NCI-H82 treated with DMSO at 0.1 percent for 48 hours (cell line): ENCODE results near the gene SH2D3C.

Experiments used
- DNase-seq: peaks from one replicate; lab custom pipeline; 2025; ENCODE audit not compliant: unreplicated experiment; lab: John Stamatoyannopoulos, UW

SH2D3C gene

DNA sequence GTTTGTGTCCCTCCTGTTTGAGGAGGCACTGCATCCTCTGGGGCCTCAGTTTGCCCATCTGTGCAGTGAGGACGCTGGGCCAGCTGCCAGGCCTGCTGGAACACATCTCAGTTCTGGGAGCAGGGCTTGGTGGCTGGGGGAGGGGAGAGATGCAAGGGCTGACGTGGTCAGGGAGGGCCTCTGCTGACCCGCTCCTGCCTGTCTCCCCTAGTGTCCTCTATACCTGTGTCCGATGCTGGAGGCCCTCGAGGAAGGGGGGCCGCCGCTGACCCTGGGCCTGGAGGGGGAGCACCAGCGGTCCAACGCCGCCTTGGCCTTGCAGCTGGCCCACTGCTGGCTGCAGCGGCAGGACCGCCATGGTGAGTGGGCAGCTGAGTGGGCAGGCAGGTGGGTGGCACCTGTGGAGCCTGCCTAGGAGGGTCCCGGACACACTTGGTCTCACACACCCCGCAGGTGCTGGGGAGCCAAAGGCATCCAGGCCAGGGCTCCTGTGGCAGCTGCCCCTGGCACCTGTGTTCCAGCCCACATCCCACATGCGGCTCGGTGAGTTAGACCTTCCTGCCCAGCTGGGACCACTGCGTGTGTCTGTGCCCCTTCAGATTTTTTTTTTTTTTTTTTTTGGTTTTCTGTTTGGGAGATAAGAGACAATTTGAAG lies 30.0 kb upstream of the SH2D3C start:
- DNase-seq: no peak

DNA sequence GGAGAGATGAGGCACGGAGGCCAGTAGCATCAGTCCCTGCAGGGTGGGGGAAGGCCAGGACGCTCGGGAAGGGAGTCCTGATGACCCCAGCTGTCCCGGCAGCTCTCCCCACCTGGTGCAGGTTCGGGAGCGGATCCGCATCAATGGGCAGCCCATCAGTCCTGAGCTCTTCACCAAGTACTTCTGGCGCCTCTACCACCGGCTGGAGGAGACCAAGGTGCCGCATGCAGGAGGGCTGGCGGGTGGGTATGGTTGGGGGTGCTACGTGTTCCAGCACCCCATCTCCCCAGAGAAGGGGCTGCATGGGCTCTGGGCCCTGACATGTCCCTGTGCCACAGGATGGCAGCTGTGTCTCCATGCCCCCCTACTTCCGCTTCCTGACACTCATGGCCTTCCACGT lies 28.4 kb upstream of the SH2D3C start:
- no peak for DNase-seq

DNA sequence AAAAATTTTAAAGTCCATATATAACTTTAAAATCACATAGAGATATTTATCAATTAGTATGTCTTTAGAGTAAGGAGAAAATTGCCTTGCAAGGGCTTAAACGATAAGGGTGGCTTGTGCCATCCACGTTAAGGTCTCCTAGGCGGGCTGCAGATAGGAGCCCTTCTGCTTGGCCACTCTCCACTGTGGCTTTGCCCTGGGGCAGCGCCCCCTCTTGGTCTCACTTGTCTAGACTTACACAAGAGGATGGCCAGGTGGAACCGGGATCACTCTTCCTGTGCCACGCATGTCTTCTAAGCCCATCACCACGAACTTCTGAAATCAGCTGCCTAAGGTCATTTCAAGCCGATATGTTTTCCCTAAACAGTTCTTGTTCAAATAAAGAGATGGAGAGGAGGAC lies 27.2 kb upstream of the SH2D3C start:
- no peak for DNase-seq

DNA sequence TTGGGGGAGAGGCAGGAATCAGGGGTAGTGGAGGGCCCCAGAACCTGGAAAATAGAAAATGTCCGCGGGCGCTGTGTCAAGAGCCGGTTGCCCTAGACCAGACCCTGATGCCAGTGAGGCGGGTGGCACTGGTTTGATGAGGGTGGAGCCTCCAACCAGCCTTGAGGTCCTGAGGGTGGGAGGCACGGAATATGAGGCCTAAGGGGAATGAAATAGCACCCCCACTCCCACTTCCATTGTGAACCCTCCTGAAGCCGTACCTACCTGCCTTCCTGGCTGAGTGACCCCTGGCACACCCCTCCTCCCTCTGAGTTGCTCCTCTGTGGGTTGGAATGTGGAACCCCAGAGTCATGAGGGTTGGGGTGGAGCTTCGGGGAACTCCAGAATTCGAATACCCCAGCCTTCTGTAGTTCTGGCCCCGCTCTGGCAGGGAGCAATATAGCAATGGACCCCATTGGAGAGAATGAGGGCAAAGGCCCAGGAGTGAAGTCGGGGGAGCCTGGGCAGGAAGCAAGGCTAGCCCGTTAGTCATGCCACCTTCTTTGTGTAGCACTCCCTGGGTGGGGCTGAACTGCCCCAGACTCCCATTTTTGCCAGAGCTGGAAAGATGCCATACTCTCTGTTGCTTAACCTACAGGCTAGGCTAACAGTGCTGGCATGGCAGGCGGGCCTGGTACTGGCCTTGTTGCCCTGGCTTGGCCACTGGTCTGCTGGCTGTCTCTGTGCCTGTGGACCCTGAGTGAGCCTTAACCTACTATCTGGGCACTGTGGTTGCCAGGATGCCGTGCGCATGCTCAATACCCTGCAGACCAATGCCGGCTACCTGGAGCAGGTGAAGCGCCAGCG lies 25.3 kb upstream of the SH2D3C start:
- DNase-seq: no peak

DNA sequence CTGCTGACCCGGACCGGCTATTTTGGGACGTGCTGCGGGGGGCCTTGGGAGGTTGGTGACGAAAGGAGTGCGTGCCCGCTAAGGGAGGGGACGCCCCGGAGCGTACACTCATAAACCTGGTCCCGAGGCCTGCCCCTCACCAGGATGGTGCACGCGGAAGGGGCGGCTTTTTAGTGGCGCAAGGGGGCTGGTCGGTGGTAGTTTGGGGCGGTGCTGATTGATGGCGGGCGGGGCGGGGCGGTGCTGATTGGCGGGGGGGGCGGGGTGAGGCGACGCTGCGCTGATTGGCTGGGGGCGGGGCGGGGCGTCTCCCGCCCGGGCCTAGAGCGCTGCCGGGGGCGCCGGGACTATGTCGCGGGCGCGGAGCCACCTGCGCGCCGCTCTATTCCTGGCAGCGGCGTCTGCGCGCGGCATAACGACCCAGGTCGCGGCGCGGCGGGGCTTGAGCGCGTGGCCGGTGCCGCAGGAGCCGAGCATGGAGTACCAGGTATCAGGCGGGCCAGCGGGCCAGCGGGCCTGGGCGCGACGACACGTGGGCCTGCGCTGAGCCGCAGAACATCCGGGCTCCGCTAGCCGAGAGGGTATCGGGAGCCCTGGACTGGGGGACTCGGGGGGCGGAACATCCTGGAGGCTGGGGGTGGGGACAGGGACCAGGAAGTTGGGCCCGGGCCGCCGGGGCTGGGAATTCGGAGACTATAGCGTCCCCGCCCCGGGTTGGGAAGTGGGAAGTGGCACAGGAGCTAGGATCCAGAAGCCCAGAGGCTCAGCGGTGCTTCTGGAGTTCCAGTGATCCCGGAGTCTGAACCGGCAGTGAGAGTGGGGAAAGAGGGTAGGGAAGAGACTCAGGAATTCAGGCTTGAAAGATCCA lies 24.3 kb upstream of the SH2D3C start, which contains the start of gene FPGS:
FPGS (plus strand) TSS at position 307 of the 868 bp plus-strand sequence; CDS start at position 350, 43 bp downstream.
- peak; percentile 51 for DNase-seq

DNA sequence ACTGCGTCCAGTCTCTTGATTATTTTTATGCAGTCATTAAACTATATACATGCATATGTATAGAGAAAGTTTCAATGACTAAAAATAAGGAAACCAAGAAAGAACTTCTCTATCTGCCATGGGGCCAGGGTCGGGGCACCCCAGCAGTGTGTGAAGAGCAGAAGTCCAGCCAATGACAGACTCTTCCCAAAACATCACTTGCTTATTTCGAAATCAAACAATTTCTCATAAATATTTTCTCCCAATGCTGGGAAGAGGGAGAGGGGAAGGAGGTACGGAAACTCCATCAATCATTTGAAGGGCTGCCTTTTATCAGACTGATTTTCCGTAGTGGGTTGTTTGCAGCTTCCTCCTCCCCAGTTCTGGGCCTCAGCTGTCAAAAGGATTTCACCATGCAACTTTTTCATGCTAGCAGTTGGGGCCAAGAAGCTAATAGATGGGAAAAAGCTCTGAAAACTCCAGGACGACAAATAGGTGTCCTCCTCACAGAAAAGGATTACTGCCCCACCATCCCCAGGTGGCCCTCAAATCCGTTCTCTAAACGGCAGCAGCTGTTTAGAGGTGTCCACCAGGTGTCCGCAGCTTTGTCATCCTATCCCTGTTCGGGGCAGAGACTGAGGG lies 23.6 kb upstream of the SH2D3C start:
- peak; percentile 43 for DNase-seq

DNA sequence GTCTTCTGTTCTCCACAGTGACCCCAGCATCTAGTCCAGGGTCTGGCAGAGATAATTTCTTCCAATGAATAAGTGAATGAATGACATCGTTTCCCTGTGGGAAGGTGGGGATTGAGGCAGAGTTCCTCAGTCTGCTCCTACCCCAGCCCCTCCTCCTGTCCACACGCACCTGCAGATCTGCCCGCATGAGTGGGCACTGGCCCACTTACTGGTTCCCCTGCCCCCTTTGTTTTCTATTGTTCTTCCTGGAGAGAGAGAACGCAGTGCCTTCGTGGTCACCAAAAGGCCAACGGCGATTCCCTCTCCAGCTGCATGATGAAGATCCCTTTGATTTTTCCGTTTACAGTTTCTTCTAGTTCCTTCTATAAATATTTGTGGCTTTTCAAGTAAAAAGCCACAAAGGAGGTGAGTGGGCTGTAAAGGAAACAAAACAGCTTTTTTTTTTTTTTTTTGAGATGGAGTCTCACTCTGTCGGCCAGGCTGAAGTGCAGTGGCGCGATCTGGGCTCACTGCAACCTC lies 18.4 kb upstream of the SH2D3C start:
- no peak for DNase-seq

DNA sequence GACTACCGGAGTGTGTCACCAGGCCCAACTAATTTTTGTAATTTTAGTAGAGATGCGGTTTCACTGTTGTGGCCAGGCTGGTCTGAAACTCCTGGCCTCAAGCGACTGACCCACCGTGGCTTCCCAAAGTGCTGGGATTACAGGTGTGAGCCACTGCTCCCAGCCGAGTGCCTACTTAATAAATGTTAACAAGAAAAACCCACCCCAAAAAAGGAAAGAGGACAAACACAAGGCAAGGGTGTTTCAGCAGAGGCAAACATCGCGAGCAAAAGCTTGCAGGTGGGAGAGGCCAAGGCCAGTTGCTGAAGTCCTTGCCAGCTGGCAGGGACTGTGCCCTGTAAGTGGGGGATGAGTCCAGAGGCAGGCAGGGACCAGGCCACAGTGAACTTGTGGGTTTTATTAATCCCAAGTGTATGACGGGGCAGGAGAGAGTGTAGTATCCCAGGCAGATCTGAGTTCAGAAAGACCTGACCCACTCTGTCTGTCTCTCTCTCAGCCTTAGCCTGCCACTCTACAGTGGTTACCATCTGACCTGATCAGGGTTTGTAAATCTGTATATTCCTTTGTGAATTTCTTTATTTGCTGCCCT lies 17.9 kb upstream of the SH2D3C start:
- no peak for DNase-seq

DNA sequence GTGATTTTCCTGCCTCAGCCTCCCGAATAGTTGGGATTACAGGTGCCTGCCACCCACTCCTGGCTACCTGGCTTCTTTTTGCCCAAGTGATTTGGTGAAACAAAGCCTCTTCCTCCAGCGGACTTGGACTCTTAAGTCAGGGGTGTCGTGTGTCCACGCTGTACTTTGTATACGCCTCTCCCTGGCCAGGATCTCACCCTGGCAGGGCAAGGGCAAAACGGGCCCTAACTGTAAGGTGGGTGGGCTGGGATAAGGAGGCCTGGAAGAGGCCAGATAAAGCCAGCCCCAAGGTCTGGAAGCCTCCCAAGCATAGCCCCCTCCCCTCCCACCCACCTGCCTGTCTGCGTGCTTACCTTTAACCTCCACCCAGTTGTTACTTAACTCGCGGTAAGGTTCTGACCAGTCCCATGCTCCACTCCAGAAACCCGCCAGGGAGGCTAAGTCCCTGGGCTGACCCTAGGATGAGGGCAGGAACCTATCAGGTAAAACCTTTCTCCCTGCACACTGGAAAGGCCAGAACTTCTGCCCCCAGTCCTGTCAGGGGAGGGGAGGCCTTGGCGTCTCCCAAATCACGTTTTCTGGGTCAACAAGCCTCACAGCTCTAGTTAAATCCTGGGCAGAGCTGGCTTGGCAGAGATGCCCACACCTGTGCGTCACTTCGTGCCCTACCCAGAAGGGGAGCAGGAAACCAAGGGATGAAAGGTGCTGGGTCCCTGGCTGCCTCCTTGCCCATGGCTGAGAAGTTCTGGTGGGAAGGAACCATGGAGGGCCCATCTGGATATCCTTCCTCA lies 15.7 kb upstream of the SH2D3C start:
- DNase-seq: no peak

DNA sequence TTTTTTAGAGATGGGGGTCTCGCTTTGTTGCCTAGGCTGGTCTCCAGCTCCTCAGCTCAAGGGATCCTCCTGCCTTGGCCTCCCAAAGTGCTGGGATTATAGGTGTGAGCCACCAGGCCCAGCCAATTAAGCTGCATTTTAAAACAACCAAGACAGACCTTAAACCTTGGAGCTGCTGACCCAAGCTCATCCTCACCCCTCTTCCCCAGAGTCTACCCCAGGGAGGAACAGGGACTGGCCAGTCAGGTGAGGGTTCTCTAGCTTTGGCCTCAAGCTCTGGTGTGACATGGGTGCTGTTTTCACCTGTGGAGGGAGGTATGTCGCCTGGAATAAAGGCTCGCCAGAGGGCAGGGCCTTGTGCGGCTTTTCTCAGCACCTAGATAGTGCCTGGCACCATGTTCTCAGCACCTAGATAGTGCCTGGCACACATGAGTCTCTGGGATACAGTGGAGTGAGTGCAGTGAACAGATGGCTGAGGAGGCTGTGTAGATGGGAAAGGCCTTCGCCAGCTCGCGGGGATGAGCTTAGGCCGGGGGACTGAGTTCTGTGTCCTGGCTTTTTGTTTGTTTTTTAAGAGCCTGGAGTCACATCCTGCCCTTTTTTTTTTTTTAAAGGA lies 14.7 kb upstream of the SH2D3C start:
- peak; percentile 37 for DNase-seq

DNA sequence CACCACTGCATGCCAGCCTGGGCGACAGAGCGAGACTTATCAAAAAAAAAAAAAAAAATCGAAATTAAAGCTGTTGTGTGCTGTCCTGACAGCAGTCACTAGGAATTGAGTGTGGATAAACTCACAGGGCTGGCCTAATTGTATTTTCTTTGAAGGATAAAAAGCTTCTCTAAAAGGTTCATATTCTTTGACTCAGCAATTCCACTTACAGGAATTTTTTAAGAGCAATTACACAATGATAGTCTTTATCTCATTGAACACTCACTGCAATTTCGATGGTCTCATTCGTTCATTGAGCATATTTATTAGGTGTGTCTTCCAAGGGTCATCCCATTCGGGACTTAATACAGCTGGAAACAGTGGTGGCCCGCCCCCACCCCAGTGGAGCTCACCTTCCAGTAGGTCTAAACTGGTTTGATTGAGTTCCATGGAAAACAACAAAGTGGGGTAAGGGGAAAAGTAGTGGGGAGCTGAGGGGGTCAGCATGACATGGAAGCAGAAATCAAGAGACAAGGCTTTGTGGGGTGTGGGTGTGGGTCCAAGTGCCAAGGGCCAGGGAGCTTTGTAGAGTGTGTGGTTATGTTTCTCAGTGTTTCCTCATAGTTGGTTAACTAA lies 14.1 kb upstream of the SH2D3C start:
- no peak for DNase-seq

DNA sequence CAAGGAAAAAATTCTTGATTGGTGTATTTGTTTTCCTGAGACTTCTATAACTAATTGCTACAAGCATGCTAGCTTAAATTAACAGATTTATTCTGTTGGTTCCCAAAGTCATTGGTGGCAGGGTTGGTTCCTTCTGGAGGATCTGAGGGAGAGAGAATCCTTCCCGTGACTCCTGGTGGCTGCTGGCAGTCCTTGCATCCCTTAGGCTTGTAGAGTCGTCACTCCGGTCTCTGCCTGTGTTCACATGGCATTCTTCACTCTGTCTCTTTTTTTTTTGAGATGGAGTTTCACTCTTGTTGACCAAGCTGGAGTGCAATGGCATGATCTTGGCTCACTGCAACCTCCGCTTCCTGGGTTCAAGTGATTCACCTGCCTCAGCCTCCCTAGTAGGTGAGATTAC lies 12.6 kb upstream of the SH2D3C start:
- no peak for DNase-seq

DNA sequence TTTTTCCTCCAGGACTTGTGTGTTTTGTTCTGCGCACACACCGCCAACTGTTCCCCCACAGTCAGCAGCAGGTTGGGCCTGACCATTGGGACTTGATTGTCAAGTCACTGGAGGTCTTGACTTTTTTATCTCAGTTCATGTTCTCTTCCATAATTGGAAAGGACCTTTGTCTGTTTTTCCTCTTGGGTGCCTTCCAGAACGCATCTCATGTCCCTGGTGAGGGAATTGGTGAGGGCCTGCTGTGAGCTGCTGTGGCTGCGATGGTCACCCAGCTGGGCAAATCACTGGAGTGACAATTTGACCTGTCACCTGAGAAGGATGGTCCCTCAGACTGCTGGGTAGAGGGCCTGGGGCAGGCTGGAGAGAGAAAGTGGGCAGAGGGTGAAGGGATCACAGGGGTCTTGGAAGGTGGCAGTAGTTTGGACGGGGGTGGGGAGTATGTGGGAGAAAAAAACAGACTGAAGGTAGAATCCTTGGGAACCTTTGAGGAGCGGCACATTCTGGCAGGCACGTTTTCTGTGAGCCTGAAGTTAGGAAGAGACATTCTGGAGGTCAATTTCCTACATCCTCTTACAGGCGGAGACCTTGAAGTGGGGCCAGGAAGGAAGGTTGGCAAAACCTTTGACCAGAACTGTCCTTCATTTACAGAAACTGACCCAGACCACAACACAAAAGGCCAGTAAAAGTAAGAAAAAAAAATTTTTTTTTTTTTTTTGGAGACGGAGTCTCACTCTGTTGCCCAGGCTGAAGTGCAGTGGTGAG lies 11.8 kb upstream of the SH2D3C start:
- no peak for DNase-seq

DNA sequence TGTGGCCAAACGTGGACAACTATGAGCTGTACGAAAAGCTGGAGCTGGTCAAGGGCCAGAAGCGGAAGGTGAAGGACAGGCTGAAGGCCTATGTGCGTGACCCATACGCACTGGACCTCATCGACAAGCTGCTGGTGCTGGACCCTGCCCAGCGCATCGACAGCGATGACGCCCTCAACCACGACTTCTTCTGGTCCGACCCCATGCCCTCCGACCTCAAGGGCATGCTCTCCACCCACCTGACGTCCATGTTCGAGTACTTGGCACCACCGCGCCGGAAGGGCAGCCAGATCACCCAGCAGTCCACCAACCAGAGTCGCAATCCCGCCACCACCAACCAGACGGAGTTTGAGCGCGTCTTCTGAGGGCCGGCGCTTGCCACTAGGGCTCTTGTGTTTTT lies 10.7 kb upstream of the SH2D3C start:
- DNase-seq: no peak

DNA sequence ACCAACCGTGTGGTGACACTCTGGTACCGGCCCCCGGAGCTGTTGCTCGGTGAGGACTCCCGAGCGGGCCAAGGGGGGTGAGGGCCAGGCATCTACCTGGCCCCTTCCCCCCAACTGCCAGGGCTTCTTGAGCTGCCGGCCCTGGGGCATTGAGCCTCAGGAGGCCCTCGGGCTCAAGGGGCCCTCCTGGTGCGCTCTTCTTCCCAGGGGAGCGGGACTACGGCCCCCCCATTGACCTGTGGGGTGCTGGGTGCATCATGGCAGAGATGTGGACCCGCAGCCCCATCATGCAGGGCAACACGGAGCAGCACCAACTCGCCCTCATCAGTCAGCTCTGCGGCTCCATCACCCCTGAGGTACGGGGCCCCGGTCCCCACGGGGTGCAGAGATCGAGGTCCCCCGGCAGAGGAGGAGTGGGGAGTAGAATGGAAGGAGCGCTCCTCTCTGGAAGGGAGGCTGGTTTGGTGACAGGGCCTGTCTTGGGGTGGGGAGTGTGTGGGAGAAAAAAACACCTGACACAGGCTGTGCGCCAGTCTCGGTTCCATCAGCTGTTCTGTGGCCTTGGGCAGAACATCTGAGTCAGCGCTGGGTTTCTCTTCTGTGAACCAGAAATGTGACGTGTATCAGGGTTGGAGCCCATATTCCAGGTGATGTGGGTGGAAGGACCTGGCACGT lies 10.0 kb upstream of the SH2D3C start:
- DNase-seq: no peak

DNA sequence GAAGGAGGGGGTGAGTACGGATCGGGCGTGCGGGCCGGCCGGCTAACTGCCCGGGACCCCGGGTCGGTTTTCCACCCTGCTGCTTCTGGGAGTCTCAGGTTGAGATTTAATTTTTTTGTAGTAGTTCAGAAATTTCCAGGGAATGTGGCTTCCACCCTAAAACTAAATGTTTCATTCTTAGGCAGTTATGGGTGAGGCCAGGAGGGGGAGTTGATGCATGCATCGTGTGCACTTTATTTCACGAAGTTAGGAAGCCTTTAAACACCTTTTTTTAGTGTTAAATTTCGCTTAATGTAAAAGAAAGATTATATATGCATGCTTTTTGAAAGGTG lies 8.3 kb upstream of the SH2D3C start:
- no peak for DNase-seq

DNA sequence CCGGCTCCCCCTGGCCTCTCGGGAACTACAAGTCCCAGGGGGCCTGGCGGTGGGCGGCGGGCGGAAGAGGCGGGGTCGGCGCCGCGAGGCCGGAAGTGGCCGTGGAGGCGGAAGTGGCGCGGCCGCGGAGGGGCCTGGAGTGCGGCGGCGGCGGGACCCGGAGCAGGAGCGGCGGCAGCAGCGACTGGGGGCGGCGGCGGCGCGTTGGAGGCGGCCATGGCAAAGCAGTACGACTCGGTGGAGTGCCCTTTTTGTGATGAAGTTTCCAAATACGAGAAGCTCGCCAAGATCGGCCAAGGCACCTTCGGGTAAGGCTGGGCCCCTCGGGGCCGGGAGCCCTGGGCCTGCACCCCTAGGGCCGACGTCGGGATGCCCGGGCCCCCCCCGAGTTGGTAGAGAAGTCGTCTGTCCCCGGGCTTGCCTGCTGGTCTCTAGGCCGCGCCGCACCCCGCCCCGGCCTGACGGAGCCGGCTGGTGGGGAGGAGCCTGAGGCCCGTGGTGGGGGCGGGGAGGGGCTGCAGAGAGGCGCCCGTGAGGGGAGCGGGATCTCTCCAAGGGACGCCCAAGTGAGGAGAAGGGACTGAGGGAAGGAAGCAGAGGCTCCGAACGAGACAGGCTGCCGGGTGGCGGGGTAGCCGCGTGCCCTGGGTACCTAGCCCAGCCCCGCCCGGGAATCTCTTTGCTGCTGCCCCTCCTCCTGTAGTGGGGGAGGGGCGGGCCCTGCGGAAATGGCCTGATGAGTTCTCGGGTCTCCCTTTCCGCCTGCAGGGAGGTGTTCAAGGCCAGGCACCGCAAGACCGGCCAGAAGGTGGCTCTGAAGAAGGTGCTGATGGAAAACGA lies 7.7 kb upstream of the SH2D3C start, which contains the start of gene CDK9:
CDK9 (plus strand) TSS at position 102 of the 840 bp plus-strand sequence; CDS start at position 217, 115 bp downstream.
- DNase-seq: peak; percentile 57
